CD4-positive, CD25-positive, alpha-beta regulatory T cell (primary cell): ENCODE measurements around the gene AHI1. TPM values are rescaled to one million over a fixed set of nuclear protein-coding genes. Genes with fewer than 3 reads are reported as not detected.

Experiments used
- ATAC-seq, 2 donors: fragments of 150-1000 bp; cut with Tn5 transposase; one replicate each; pipeline ENCODE4 v1.10.0; 2021; ENCODE audit warnings: low read depth in 2 of 2, moderate number of reproducible peaks in 2 of 2, moderate library complexity in 1 of 2
- DNase-seq, 3 donors: peaks; one replicate each; pipeline versions ENCODE4 v3.0.0 to v3.0.0-alpha.2; 2012 to 2022; ENCODE audit warnings: mixed read lengths in 1 of 3
- H3K27ac ChIP-seq: one replicate; pipeline ENCODE4 v1.7.0; 2013; ENCODE audit warnings: mild to moderate bottlenecking, low read length; ENCODE audit not compliant: insufficient read depth, poor library complexity, severe bottlenecking
- H3K27me3 ChIP-seq: one replicate; pipeline ENCODE4 v1.7.0; 2013; ENCODE audit warnings: low read length; ENCODE audit not compliant: control insufficient read depth, insufficient read depth
- H3K36me3 ChIP-seq: one replicate; pipeline ENCODE4 v1.7.0; 2013; ENCODE audit warnings: mild to moderate bottlenecking, low read length, moderate library complexity; ENCODE audit not compliant: control insufficient read depth, insufficient read depth
- H3K4me1 ChIP-seq: 2 replicates; pipeline ENCODE4 v1.7.0; 2013; ENCODE audit warnings: mild to moderate bottlenecking, low read length; ENCODE audit not compliant: insufficient read depth, control insufficient read depth, poor library complexity, severe bottlenecking
- H3K4me3 ChIP-seq: one replicate; pipeline ENCODE4 v1.7.0; 2013; ENCODE audit warnings: low read depth, mild to moderate bottlenecking, low read length, moderate library complexity
- H3K9me3 ChIP-seq, 2 experiments: 1 replicate in 1 of 2; 2 replicates in 1 of 2; pipeline ENCODE4 v1.7.0; 2013; ENCODE audit warnings: low read length in 2 of 2, mild to moderate bottlenecking in 1 of 2, moderate library complexity in 1 of 2; ENCODE audit not compliant: control insufficient read depth in 2 of 2
- H3K27ac Mint-ChIP-seq, 3 donors: one replicate each; pipeline ENCODE4 v1.8.0; 2020 to 2022; ENCODE audit warnings: mild to moderate bottlenecking in 3 of 3, mixed read lengths in 3 of 3, moderate library complexity in 2 of 3
- H3K27me3 Mint-ChIP-seq: one replicate; pipeline ENCODE4 v1.8.0; 2022; ENCODE audit warnings: mild to moderate bottlenecking, mixed read lengths
- H3K36me3 Mint-ChIP-seq: one replicate; pipeline ENCODE4 v1.8.0; 2020; ENCODE audit warnings: mixed read lengths
- H3K4me1 Mint-ChIP-seq, 4 donors: one replicate each; pipeline ENCODE4 v1.8.0; 2020 to 2022; ENCODE audit warnings: mixed read lengths in 4 of 4, mild to moderate bottlenecking in 1 of 4
- H3K4me3 Mint-ChIP-seq, 4 donors: one replicate each; pipeline ENCODE4 v1.8.0; 2020 to 2022; ENCODE audit warnings: mild to moderate bottlenecking in 4 of 4, mixed read lengths in 4 of 4, moderate library complexity in 3 of 4
- H3K9me3 Mint-ChIP-seq, 7 donors: one replicate each; pipeline ENCODE4 v1.8.0; 2020 to 2022; ENCODE audit warnings: mixed read lengths in 7 of 7, mild to moderate bottlenecking in 3 of 7, moderate library complexity in 2 of 7
- polyA plus RNA-seq, 4 donors: library from polyadenylated mRNA; unstranded; fragments of 300-500 nt; fragmentation: Illumina TruSeq; gene quantifications; one replicate each; pipeline ENCODE4 v1.2.3, GENCODE V29; 2021
- total RNA-seq: library from RNA; stranded (reverse); gene quantifications from one replicate; pipeline ENCODE4 v1.2.3, GENCODE V29; 2022

AHI1 gene
- 12.9 TPM for total RNA-seq
- 1 to 10 TPM; 1.3 to 3.4 (median 2.0) TPM for polyA plus RNA-seq

GRCh38 chr6:135497412-135498184, at the start of gene AHI1:
Gene AHI1, minus strand, starts transcription at chr6:135497740. Its CDS starts 5,503 bp downstream, at chr6:135492237.
- H3K27me3 ChIP-seq: no peaks in the 10 kb centered on the region
- Mint-ChIP-seq H3K27me3 (no peaks in the 10 kb centered on the region), H3K36me3 (no peaks in the 10 kb centered on the region), H3K4me1 (peaks cover 5 to 15% (median 10%) of the 10 kb centered on the region in 4 donors), H3K9me3 (no peaks in the 10 kb centered on the region), H3K4me3 (peak within 1 kb of the TSS in 2 of 4 donors; percentile 11 to 78), H3K27ac (peak within 1 kb of the TSS in 1 of 3 donors; percentile 92)
- H3K27ac ChIP-seq: peak within 1 kb of the TSS; percentile 85
- H3K4me1 ChIP-seq: peaks cover 6% of the 10 kb centered on the region
- peak; percentile 83 to 93 (median 88) for DNase-seq
- ATAC-seq: peak; percentile 80 to 84
- H3K4me3 ChIP-seq: peak within 1 kb of the TSS; percentile 94
- H3K9me3 ChIP-seq: no peaks in the 10 kb centered on the region
- no peaks in the 10 kb centered on the region for H3K36me3 ChIP-seq

- H3K36me3 Mint-ChIP-seq: no peaks in the 10 kb centered on the region
Measured at GRCh38 chr6:135546680-135547418, 49.3 kb upstream of the AHI1 start.

GRCh38 chr6:135546206-135546605, 48.7 kb upstream of the AHI1 start:
- Mint-ChIP-seq H3K27me3 (peaks cover 24% of the 10 kb centered on the region), H3K27ac (no peak overlapping the region), H3K4me1 (no peaks in the 10 kb centered on the region), H3K4me3 (no peak overlapping the region), H3K9me3 (peaks cover 0 to 3% (median 0%) of the 10 kb centered on the region in 7 donors), H3K36me3 (no peaks in the 10 kb centered on the region)
- H3K4me1 ChIP-seq: no peaks in the 10 kb centered on the region
- no peak overlapping the region for H3K27ac ChIP-seq
- no peak for ATAC-seq
- no peaks in the 10 kb centered on the region for H3K36me3 ChIP-seq
- H3K9me3 ChIP-seq: no peaks in the 10 kb centered on the region
- DNase-seq: no peak
- no peak overlapping the region for H3K4me3 ChIP-seq
- peaks cover 2% of the 10 kb centered on the region for H3K27me3 ChIP-seq

More at GRCh38 chr6:135546680-135547418, 49.3 kb upstream of the AHI1 start:
- Mint-ChIP-seq H3K27ac (no peak overlapping the region), H3K4me1 (no peaks in the 10 kb centered on the region), H3K9me3 (peaks cover 0 to 2% (median 0%) of the 10 kb centered on the region in 7 donors), H3K4me3 (no peak overlapping the region), H3K27me3 (peaks cover 21% of the 10 kb centered on the region)
- no peaks in the 10 kb centered on the region for H3K27me3 ChIP-seq
- H3K9me3 ChIP-seq: no peaks in the 10 kb centered on the region
- H3K27ac ChIP-seq: no peak overlapping the region
- no peak for DNase-seq
- H3K36me3 ChIP-seq: no peaks in the 10 kb centered on the region
- H3K4me3 ChIP-seq: no peak overlapping the region
- no peak for ATAC-seq
- H3K4me1 ChIP-seq: no peaks in the 10 kb centered on the region

GRCh38 chr6:135540207-135540840, 42.8 kb upstream of the AHI1 start:
- H3K36me3 ChIP-seq: no peaks in the 10 kb centered on the region
- no peak overlapping the region for H3K27ac ChIP-seq
- peaks cover 5% of the 10 kb centered on the region for H3K27me3 ChIP-seq
- peaks cover 3 to 5% (median 4%) of the 10 kb centered on the region in 4 donors for H3K4me1 Mint-ChIP-seq
- H3K4me1 ChIP-seq: no peaks in the 10 kb centered on the region
- H3K9me3 ChIP-seq: no peaks in the 10 kb centered on the region
- no peak overlapping the region for H3K27ac Mint-ChIP-seq
- H3K36me3 Mint-ChIP-seq: no peaks in the 10 kb centered on the region
- H3K4me3 ChIP-seq: no peak overlapping the region
- H3K27me3 Mint-ChIP-seq: peaks cover 23% of the 10 kb centered on the region
- DNase-seq (no peak), ATAC-seq (no peak)
- peaks cover 0 to 3% (median 0%) of the 10 kb centered on the region in 7 donors for H3K9me3 Mint-ChIP-seq
- H3K4me3 Mint-ChIP-seq: no peak overlapping the region

GRCh38 chr6:135537741-135538301, 40.3 kb upstream of the AHI1 start:
- Histone ChIP-seq H3K27ac (no peak overlapping the region), H3K4me1 (no peaks in the 10 kb centered on the region), H3K36me3 (no peaks in the 10 kb centered on the region), H3K27me3 (peaks cover 7% of the 10 kb centered on the region), H3K9me3 (no peaks in the 10 kb centered on the region), H3K4me3 (no peak overlapping the region)
- no peaks in the 10 kb centered on the region for H3K36me3 Mint-ChIP-seq
- H3K27ac Mint-ChIP-seq: no peak overlapping the region
- peaks cover 0 to 3% (median 0%) of the 10 kb centered on the region in 7 donors for H3K9me3 Mint-ChIP-seq
- H3K27me3 Mint-ChIP-seq: peaks cover 18% of the 10 kb centered on the region
- no peak overlapping the region for H3K4me3 Mint-ChIP-seq
- peak in 1 of 3 donors; percentile 56 for DNase-seq
- ATAC-seq: peak in 1 of 2 donors; percentile 42
- H3K4me1 Mint-ChIP-seq: peaks cover 3 to 5% (median 4%) of the 10 kb centered on the region in 4 donors

- ATAC-seq: no peak
Measured at GRCh38 chr6:135535989-135536414, 38.5 kb upstream of the AHI1 start.

GRCh38 chr6:135534773-135535380, 37.3 kb upstream of the AHI1 start:
- Mint-ChIP-seq H3K4me3 (no peak overlapping the region), H3K9me3 (peaks cover 0 to 1% (median 0%) of the 10 kb centered on the region in 7 donors), H3K27ac (no peak overlapping the region), H3K4me1 (peaks cover 3 to 5% (median 4%) of the 10 kb centered on the region in 4 donors), H3K27me3 (peaks cover 6% of the 10 kb centered on the region), H3K36me3 (no peaks in the 10 kb centered on the region)
- ATAC-seq (no peak), DNase-seq (no peak)
- Histone ChIP-seq H3K27me3 (peaks cover 2% of the 10 kb centered on the region), H3K36me3 (no peaks in the 10 kb centered on the region), H3K4me1 (no peaks in the 10 kb centered on the region), H3K4me3 (no peak overlapping the region), H3K27ac (no peak overlapping the region), H3K9me3 (no peaks in the 10 kb centered on the region)

More at GRCh38 chr6:135535989-135536414, 38.5 kb upstream of the AHI1 start:
- H3K27me3 ChIP-seq: peaks cover 4% of the 10 kb centered on the region
- Mint-ChIP-seq H3K36me3 (no peaks in the 10 kb centered on the region), H3K27ac (no peak overlapping the region), H3K9me3 (peaks cover 0 to 1% (median 0%) of the 10 kb centered on the region in 7 donors), H3K4me3 (peak overlapping the region in 1 of 4 donors; percentile 28), H3K4me1 (peaks cover 3 to 5% (median 4%) of the 10 kb centered on the region in 4 donors), H3K27me3 (peaks cover 6% of the 10 kb centered on the region)
- no peak overlapping the region for H3K4me3 ChIP-seq
- H3K4me1 ChIP-seq: no peaks in the 10 kb centered on the region
- no peak overlapping the region for H3K27ac ChIP-seq
- DNase-seq: peak in 2 of 3 donors; percentile 35 to 51
- H3K36me3 ChIP-seq: no peaks in the 10 kb centered on the region
- no peaks in the 10 kb centered on the region for H3K9me3 ChIP-seq
